Measurements from ENCODE around the gene PPP2R1B.

DNA sequence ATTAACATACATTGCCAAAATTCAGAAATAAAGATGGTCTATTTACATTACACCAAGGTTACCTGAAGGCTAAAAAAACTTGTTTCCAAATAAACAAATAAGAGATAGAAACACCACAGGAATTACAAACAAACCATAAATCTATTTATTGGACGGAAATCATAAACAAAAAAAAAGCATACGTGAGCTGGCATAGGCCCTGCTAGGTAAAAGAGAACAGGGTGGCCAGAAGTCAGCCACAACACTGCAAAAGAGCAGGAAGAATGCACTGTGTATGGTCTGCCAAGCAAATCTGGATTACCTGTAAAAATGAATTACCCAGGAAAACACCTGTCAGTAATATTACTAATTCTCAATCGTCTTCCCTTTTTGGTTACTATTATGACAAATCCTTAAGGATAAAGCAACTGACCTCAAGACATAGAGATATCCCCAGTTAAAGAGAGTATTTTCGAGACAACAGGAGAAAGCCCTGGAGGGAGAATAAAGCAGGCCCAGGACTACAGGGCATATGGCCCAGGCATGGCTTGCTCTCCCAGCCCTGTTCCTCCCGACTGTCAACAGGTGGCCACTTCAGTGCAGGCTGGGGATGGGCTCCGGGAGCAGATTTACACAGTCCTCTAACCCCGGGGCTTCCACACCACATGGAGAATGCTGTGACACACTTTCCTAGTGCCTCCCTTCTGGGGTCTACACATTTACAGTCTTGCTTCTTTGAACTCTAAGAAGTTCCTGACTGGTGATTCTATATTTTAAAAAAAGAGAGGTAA is 18.0 kb downstream of the PPP2R1B start:
- TF ChIP-seq, protein P1, sequence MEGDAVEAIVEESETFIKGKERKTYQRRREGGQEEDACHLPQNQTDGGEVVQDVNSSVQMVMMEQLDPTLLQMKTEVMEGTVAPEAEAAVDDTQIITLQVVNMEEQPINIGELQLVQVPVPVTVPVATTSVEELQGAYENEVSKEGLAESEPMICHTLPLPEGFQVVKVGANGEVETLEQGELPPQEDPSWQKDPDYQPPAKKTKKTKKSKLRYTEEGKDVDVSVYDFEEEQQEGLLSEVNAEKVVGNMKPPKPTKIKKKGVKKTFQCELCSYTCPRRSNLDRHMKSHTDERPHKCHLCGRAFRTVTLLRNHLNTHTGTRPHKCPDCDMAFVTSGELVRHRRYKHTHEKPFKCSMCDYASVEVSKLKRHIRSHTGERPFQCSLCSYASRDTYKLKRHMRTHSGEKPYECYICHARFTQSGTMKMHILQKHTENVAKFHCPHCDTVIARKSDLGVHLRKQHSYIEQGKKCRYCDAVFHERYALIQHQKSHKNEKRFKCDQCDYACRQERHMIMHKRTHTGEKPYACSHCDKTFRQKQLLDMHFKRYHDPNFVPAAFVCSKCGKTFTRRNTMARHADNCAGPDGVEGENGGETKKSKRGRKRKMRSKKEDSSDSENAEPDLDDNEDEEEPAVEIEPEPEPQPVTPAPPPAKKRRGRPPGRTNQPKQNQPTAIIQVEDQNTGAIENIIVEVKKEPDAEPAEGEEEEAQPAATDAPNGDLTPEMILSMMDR (conservative IDR thresholded peaks at IDR 0.05 in 1 of 2, IDR thresholded peaks at IDR 0.05 in 1 of 2; ENCODE audit: extremely low read depth in 1 of 2, insufficient read depth in 1 of 2, low read depth in 1 of 2, low read length in 2 of 2), result no peak
- TF ChIP-seq EZH2 (IDR thresholded peaks at IDR 0.05; ENCODE audit: borderline replicate concordance, low read length), result no peak

All from mammary epithelial cell (primary cell).